GM18861 (cell line): Measurements from ENCODE around the gene PRRG4.
A peak's percentile ranks its signal among the peaks of the same experiment; 100 is the strongest.
"Not testable (repeated sequence)": the region's sequence is repeated elsewhere in the genome, so short reads cannot be mapped to it uniquely, and the experiment has no call there.

Experiments used
- ATAC-seq: cut with Tn5 transposase; IDR thresholded peaks from one replicate; pipeline ENCODE4 v1.9.1; 2021; ENCODE audit not compliant: unreplicated experiment

PRRG4 gene

DNA sequence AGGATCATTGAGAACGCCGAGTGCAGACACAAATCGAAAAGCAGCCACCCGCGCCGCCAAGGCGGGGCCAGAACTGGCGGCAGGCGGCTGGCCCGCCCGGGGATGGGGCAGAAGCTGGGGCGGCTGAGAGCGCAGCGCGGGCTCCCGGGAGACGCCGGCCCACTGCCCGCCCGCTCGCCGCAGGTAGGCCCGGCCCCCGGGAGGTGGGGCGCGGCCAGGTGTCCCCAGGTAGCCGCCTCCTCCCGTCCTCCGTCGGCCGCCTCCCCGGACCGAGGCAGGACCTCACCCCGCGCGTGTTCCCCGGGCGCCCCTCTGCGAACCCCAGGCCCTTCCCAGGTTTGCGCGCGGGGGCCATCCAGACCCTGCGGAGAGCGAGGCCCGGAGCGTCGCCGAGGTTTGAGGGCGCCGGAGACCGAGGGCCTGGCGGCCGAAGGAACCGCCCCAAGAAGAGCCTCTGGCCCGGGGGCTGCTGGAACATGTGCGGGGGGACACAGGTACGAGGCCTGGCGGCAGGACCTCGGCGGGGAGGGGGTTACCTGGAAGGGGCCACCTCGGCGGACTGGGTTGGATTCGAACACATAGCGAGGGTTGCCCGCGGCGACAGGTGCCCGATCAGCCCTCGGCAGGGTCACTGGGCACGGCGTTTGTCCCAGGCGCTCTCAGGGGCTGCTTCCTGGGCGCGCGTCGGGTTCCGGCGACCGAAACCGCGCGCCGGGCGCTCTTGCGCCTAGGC is at the start of gene PRRG4:
TSS of gene PRRG4 (plus strand) at position 248 of the 733 bp plus-strand sequence. CDS start 603 bp downstream, outside the sequence.
- peak; percentile 65 for ATAC-seq

GRCh38 chr11:32780839-32781238 is 48.9 kb upstream of the PRRG4 start:
- not testable (repeated sequence) for ATAC-seq

GRCh38 chr11:32781721-32782120 is 48.0 kb upstream of the PRRG4 start:
- ATAC-seq: no peak

DNA sequence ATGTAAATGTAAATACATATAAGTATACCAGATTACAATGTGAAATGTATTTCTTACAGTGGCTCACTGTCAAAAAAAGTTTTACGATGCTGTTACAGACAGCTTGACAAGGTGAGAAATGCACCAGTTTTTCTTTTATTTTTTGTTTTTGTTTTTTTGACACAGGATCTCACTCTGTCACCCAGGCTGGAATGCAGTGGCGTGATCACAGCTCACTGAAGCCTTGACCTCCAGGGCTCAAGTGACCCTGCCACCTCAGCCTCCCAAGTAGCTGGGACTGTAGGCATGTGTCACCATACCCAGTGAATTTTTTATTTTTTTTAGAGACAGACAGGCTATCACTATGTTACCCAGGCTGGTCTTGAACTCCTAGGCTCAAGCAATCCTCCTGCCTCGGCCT is 44.5 kb upstream of the PRRG4 start:
- no peak for ATAC-seq

- ATAC-seq: no peak
Measured at GRCh38 chr11:32786811-32787210, 42.9 kb upstream of the PRRG4 start.

DNA sequence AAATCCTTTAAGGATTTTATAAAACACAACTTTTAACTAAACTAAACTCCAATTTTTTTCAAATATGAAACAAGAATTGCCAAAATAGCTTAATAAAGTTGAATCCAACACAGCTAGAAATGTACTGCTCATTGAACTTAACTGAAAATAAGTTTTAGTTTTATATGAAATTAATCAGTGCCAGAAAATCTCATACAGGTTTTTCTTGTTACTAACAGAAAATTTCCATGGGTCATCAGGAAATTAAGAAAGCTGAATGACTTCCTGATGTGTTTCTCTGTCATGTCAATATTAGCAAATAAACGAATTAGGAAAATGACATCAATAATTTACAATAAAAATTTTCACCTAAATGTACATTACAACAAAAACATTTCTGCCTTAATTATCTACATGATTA is 38.8 kb upstream of the PRRG4 start:
- no peak for ATAC-seq

GRCh38 chr11:32792111-32792947 is 37.4 kb upstream of the PRRG4 start:
- peak; percentile 11 for ATAC-seq

GRCh38 chr11:32792948-32793475 is 36.7 kb upstream of the PRRG4 start:
- peak; percentile 80 for ATAC-seq

GRCh38 chr11:32794439-32794838 is 35.3 kb upstream of the PRRG4 start, which contains the start of gene CCDC73:
TSS of gene CCDC73 (minus strand) at chr11:32794662. CDS start at chr11:32760243, 34,419 bp downstream.
- ATAC-seq: no peak

DNA sequence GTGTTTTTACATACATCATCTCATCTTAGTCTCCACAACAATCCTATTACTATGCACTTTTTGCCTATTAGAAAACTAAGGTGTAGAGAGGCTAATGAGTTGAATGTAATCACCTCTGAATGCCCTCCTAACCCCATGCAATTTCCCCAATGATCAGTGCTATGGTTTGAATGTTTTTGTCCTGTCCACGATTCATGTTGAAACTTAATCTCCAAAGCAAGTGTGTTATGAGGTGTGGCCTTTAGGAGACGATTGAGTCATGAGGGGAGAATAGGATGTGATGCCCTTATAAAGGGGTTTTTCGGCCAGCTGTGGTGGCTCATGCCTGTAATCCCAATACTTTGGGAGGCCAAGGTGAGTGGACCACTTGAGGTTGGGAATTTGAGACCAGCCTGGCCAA is 33.3 kb upstream of the PRRG4 start:
- no peak for ATAC-seq

DNA sequence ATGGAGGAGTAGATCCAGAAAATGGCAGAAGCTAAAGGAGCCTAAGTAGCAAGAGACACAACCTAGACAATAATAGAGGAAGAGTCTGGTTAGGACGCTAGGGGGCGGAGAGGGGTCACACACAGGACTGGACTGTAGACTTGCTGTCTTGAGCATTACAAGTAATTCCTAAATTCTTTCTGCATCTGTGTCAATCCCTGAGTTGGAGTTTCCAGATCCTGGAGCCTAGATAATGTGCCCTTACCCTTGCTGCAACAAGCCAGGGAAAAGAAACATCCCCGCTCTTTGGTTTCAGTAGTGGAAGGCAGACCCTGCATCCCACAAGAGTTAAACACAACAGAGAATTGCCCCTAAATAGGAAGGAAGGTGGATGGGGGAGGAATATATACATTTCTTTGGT is 20.4 kb upstream of the PRRG4 start:
- peak; percentile 96 for ATAC-seq

DNA sequence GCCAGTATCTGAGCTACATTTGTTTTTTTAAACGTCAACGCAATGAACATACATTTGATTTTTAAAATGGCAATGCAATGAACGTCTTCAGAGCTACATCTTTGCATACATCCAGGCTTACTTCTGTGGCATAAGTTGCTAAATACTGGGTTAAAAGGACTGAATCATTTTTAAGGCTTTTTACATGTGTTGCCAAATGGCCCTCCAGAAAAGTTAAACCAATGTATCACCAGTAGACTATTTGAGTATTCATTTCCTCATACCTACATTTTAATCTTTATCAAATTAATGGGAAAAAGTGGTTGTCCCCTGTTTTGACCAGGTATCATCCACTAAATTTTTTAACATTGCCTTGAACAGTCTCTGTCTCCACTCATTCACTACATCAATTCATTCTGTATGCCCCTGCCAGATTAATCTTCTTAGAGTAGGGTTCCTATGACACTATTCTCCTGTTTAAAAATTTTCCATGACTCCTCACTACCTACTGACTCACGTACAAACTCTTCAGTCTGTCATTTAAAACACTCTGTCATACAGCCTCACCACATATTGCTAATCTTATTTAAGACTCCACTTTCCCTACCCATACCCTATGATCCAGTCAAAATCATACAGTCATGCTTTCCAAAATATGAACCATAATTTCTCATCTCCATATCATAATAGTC is 12.4 kb upstream of the PRRG4 start:
- ATAC-seq: no peak

- ATAC-seq: no peak
Measured at GRCh38 chr11:32817852-32818183, 11.9 kb upstream of the PRRG4 start.

DNA sequence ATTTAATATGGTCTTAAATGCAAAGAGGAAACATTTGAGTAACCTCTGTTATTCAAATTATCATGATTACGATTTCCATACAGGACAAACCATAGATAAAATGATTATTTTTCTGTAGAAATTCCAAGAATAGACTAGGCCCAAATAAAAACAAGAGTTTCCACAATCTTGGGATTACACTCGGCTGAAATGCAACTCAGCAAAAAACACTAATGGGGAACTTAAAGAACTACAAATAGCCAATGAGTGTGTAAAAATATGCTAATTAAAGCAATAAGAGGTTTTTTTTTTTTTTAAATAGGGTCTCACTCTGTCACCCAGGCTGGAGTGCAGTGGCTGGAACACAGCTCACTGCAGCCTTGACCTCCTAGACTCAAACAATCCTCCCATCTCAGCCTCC is 10.5 kb upstream of the PRRG4 start:
- no peak for ATAC-seq

GRCh38 chr11:32820497-32820896 is 9.2 kb upstream of the PRRG4 start:
- no peak for ATAC-seq

DNA sequence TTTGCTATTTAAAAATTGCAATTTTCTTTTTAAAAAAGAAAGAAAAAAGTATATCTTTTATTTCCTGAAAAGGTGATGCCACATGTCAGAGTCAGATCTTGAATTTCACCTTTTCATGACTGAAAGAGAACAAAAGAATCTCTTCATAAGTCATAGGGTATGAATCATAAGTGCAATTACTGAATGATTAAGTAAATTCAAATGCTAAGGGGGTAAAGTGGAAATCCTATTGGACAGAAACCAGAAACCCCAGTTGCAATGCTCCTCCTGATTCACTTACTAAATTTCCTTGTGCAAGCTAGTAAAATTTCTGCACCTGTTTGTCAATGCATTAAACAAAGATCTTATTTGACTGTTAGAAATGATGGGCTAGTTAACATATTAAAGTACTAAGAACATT is 8.2 kb upstream of the PRRG4 start:
- no peak for ATAC-seq

DNA sequence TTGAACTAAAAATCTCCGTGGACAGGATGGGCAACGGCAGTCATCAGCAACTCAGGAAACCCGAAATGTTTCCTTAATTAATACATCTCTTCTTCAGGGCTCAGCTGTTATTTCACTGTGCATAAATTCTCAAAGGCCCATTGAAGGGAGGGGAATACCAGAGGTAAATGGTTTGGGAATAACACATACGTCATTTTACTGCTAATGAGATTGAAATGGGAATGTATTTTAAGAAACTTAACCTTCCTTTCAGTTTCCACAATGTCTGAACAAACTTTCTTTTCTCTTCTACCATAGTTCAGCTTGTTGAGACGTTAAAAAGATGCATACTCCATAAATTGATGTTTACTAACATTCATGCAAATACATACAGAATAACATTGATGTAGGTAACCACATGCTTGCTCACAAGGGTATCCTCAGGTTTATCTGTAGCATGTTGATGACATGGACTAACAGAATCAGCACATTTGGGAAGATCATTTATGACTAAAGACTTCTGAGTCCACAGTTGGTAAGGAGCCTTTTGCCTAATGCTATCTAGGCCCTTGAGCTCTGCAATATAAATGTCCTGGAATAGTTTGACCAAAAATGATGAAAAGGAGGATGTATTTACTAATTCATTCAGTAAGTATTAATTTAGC is 7.7 kb upstream of the PRRG4 start:
- ATAC-seq: no peak

DNA sequence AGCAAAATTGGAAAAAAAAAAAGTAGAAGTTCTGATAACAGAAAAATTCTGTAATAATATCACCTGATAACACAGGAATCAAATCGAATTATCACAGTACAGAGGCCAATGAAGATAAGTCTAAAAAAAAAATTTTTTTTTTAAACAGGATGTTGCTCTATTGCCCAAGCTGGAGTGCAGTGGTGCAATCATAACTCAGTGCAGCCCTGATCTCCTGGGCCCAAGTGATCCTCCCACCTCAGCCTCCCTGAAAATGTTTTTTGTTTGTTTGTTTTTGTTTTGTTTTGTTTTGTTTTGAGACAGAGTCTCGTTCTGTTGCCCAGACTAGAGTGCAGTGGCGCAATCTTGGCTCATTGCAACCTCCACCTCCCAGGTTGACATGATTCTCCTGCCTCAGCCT is 6.1 kb upstream of the PRRG4 start:
- not testable (repeated sequence) for ATAC-seq

DNA sequence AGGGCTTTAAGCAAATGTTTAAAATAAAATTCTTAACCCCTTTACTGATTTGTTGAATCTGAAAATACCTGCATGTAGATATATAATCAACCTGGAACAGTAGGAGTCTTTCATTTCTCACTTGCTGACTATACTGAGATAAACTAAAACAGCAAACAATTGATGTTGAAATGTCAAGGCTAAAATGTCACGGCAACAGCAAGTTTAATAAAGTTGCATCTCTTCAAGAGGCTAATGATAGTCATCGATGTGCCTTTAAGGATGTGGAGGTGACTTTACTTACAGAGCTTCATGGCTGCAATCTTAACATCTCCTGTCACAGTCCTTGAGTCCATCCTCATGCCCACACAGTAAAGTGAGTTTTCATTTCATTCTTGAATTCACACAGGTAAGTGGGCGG is 3.6 kb upstream of the PRRG4 start:
- no peak for ATAC-seq

DNA sequence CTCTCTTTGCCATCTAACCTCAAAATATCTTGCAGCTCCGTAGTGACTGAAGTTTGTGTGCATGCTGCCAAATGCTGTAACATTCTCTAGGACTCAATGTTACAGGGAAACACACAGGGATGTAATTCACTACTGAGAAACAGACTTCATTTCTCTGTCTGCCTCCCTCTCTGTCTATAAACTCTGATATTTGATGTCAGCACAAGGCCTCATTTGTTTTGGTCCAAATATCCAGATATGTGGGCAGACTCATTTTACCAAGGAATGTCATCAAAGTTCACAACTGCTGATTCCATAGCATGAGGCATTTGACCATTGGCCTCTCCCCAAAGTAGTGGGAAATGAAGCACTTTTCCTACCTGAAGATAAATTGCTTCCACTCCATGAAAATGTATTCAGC is 2.5 kb upstream of the PRRG4 start:
- no peak for ATAC-seq

DNA sequence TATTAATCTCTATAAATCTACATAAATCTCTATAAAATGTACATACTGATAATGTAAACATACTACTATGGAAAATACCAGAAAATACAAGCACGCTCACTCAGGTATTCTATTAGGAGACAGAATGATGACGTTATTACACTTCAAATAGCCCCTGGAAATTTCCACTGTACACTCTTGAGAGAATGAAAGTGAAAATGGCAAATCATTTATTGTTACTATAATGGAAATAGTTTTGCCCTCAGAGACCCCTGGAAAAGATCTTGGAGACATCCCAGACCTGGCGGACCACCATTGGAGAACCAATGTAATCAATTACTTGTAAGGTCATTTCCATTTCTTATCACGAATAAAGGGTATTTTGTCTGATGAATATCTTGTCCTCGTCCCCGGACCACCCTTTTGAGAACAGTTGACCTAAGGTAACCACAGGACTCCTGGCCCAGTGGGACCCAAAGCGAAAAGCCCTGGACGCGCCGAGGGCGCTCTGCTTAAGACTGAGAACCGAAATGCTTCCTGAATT is 509 bp upstream of the PRRG4 start:
- peak; percentile 35 for ATAC-seq
